Hepatocyte (in vitro differentiated cells): ENCODE data around the gene PRCP. TPM values are rescaled to one million over a fixed set of nuclear protein-coding genes. Genes with fewer than 3 reads are reported as not detected.

Experiments used
- DNase-seq: peaks from one replicate; pipeline ENCODE4 v3.0.0-alpha.2; 2016; ENCODE audit warnings: low spot score
- H2AFZ ChIP-seq: fragments of 200-600 bp; sonication (generic); 2 replicates; pipeline ENCODE4 v1.6.0; 2016; ENCODE audit warnings: antibody characterized with exemption, mild to moderate bottlenecking
- H3K27ac ChIP-seq: fragments of 200-600 bp; sonication (generic); 2 replicates; pipeline ENCODE4 v1.5.1; 2016; ENCODE audit warnings: mild to moderate bottlenecking
- H3K27me3 ChIP-seq: fragments of 200-600 bp; sonication (generic); 2 replicates; pipeline ENCODE4 v1.6.1; 2016
- H3K36me3 ChIP-seq: fragments of 200-600 bp; sonication (generic); replicated peaks from 2 replicates; pipeline ENCODE4 v1.5.1; 2016; ENCODE audit warnings: low read depth; ENCODE audit not compliant: insufficient read depth
- H3K4me1 ChIP-seq: fragments of 200-600 bp; sonication (generic); 2 replicates; pipeline ENCODE4 v1.5.1; 2016; ENCODE audit warnings: mild to moderate bottlenecking, moderate library complexity; ENCODE audit not compliant: insufficient read depth
- H3K4me2 ChIP-seq: fragments of 200-600 bp; sonication (generic); 2 replicates; pipeline ENCODE4 v1.6.0; 2016
- H3K4me3 ChIP-seq: fragments of 200-600 bp; sonication (generic); 2 replicates; pipeline ENCODE4 v1.5.1; 2016; ENCODE audit warnings: mild to moderate bottlenecking
- H3K79me2 ChIP-seq: fragments of 200-600 bp; sonication (generic); 2 replicates; pipeline ENCODE4 v1.6.0; 2017; ENCODE audit warnings: mild to moderate bottlenecking
- H3K9me2 ChIP-seq: fragments of 200-600 bp; sonication (generic); replicated peaks from 2 replicates; pipeline ENCODE4 v1.6.0; 2017; ENCODE audit warnings: mild to moderate bottlenecking; ENCODE audit not compliant: insufficient read depth
- H3K9me3 ChIP-seq: fragments of 200-600 bp; sonication (generic); 2 replicates; pipeline ENCODE4 v1.5.1; 2016; ENCODE audit warnings: low read depth, mild to moderate bottlenecking
- H4K20me1 ChIP-seq: fragments of 200-600 bp; sonication (generic); 2 replicates; pipeline ENCODE4 v1.6.0; 2016; ENCODE audit warnings: mild to moderate bottlenecking; ENCODE audit not compliant: insufficient read depth, poor library complexity, severe bottlenecking
- EZH2 ChIP-seq: fragments of 200-600 bp; sonication (generic); IDR thresholded peaks from 2 replicates; pipeline ENCODE4 v1.6.1; 2016; ENCODE audit warnings: antibody characterized with exemption, mild to moderate bottlenecking, borderline replicate concordance
- EZH2phosphoT487 ChIP-seq: fragments of 200-600 bp; sonication (generic); IDR thresholded peaks from one replicate; pipeline ENCODE4 v1.6.1; 2018; ENCODE audit warnings: antibody characterized with exemption, mild to moderate bottlenecking, low read depth, moderate library complexity; ENCODE audit not compliant: unreplicated experiment, severe bottlenecking
- WGBS: methylation state at CpG from one replicate; pipeline ENCODE4 v1.1.6; 2016; ENCODE audit warnings: low lambda C conversion rate; ENCODE audit errors: missing lambda C conversion rate; 5-methylcytosine and 5-hydroxymethylcytosine counted together
- polyA plus RNA-seq: library from polyadenylated mRNA; unstranded; fragments of >200 nt; fragmentation: Nextera tagmentation; extraction: Ambion mirVana; gene quantifications from 2 replicates; pipeline ENCODE4 v1.2.1, GENCODE V29; 2016
- total RNA-seq: library from RNA; depleted of rRNA; stranded (reverse); fragments of >200 nt; gene quantifications from 2 replicates; pipeline ENCODE4 v1.2.3, GENCODE V29; 2014
- TF ChIP-seq, protein P1 (sequence below): fragments of 200-600 bp; sonication (generic); IDR thresholded peaks from 2 replicates; pipeline ENCODE4 v1.5.1; 2016; ENCODE audit warnings: antibody characterized with exemption, mild to moderate bottlenecking; ENCODE audit not compliant: poor library complexity

PRCP gene
- total and polyA plus RNA-seq, 2 experiments from 2014 or later, result 46.8 to 53.0 TPM

DNA sequence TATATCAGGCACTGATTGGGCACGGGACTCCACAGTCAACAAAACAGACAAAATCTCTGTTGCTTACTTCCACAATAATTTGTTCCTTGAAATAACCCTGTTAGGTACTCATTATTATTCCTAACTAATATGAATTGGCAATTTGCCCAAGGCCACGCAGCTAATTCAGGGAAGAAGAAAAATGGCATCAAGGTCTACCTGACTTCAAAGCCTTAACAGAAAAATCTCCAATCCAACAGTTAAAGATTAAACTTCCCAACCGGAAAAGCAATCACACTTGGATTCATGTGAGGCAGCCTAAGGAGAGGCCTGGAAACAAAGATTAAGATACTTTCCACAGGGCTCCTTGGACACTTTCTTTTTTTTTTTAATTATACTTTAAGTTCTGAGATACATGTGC lies 68.9 kb downstream of the PRCP start:
- Histone ChIP-seq H3K4me2 (no peak overlapping the region), H3K4me3 (no peak overlapping the region), H3K79me2 (no peaks in the 10 kb centered on the region), H3K9me2 (no peaks in the 10 kb centered on the region), H2AFZ (no peak overlapping the region), H3K27ac (no peak overlapping the region), H3K4me1 (peaks cover 7% of the 10 kb centered on the region), H4K20me1 (no peaks in the 10 kb centered on the region), H3K36me3 (no peaks in the 10 kb centered on the region), H3K9me3 (no peaks in the 10 kb centered on the region), H3K27me3 (no peaks in the 10 kb centered on the region)
- WGBS, result 71% methylated on average over 3 of the region's 3 CpGs
- DNase-seq, result peak; percentile 12
- TF ChIP-seq EZH2phosphoT487 (no peak), EZH2 (no peak)
- TF ChIP-seq, protein P1, sequence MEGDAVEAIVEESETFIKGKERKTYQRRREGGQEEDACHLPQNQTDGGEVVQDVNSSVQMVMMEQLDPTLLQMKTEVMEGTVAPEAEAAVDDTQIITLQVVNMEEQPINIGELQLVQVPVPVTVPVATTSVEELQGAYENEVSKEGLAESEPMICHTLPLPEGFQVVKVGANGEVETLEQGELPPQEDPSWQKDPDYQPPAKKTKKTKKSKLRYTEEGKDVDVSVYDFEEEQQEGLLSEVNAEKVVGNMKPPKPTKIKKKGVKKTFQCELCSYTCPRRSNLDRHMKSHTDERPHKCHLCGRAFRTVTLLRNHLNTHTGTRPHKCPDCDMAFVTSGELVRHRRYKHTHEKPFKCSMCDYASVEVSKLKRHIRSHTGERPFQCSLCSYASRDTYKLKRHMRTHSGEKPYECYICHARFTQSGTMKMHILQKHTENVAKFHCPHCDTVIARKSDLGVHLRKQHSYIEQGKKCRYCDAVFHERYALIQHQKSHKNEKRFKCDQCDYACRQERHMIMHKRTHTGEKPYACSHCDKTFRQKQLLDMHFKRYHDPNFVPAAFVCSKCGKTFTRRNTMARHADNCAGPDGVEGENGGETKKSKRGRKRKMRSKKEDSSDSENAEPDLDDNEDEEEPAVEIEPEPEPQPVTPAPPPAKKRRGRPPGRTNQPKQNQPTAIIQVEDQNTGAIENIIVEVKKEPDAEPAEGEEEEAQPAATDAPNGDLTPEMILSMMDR, result no peak

DNA sequence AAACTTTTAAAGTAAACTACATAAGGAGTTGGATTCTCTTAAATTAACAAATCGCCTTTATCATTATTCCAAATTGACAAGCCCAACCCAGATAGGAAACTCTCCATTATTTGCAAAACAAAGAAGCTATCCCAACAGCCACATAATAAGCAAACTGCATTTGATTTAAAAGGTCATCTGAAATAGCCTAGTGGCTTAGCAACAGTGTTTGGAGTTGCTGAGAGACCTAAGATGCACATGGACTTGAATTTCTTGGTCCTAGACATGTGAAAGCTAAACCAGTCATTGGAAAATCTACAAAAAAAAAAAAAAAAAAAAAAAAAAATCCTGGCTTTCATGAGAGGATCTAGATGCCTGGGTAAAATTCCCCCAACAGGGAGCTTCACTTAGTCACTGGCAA lies 69.5 kb downstream of the PRCP start:
- H3K4me2 ChIP-seq, result no peak overlapping the region
- H3K79me2 ChIP-seq, result no peaks in the 10 kb centered on the region
- H3K9me2 ChIP-seq, result no peaks in the 10 kb centered on the region
- H2AFZ ChIP-seq, result no peak overlapping the region
- no peaks in the 10 kb centered on the region for H3K9me3 ChIP-seq
- no peaks in the 10 kb centered on the region for H3K36me3 ChIP-seq
- WGBS, result 82% methylated on average over 1 of the region's 1 CpG
- H3K27ac ChIP-seq, result no peak overlapping the region
- no peak overlapping the region for H3K4me3 ChIP-seq
- no peak for DNase-seq
- no peaks in the 10 kb centered on the region for H3K27me3 ChIP-seq
- no peaks in the 10 kb centered on the region for H4K20me1 ChIP-seq
- TF ChIP-seq, protein P1, result no peak
- TF ChIP-seq EZH2phosphoT487 (no peak), EZH2 (no peak)
- peaks cover 7% of the 10 kb centered on the region for H3K4me1 ChIP-seq

DNA sequence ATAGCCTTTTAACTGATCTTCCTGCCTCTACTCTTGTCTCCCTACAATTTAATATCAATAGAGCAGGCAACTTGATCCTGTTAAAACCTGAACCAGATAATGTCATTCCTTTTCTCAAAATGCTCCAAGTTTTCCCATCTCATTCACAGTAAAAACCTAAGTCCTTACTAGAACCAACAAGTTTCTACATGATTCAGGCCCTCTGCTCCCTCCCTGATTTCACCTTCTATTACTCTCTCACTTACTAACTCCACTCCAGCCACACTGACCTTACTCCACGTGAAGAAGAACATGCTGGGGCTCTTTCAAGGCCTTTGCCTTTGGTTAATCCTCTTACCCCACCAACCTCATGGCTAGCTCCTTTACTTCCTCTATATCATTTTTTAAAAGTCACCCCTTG lies 71.1 kb downstream of the PRCP start:
- H3K36me3 ChIP-seq, result no peaks in the 10 kb centered on the region
- no peak for TF ChIP-seq EZH2phosphoT487
- TF ChIP-seq, protein P1, result no peak
- no peaks in the 10 kb centered on the region for H3K9me2 ChIP-seq
- DNase-seq, result no peak
- H3K79me2 ChIP-seq, result no peaks in the 10 kb centered on the region
- no peaks in the 10 kb centered on the region for H3K27me3 ChIP-seq
- no peaks in the 10 kb centered on the region for H4K20me1 ChIP-seq
- no peak overlapping the region for H3K27ac ChIP-seq
- no peak overlapping the region for H2AFZ ChIP-seq
- no peak overlapping the region for H3K4me3 ChIP-seq
- WGBS, result 71% methylated on average over 1 of the region's 1 CpG
- no peak overlapping the region for H3K4me2 ChIP-seq
- H3K4me1 ChIP-seq, result peaks cover 7% of the 10 kb centered on the region
- no peaks in the 10 kb centered on the region for H3K9me3 ChIP-seq

DNA sequence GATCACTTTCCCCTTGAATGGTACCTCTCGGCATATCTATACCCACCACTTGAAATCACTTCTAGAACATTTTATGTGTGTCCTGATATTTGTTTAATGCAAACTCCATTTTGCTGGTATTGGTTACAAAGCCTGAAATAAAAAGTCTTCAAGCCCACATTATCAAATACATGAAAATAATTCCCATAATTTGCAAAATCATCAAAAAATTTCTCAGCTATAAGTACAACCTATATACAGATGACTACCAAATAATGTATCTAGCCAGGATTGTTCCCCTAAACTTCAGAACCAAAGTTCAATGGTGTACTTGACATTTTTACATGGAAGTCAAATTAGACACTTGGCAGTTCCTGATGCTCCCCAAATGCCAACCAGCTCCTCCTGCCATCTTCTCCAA lies 71.8 kb downstream of the PRCP start:
- no peak overlapping the region for H3K4me2 ChIP-seq
- H3K9me3 ChIP-seq, result no peaks in the 10 kb centered on the region
- 100% methylated on average over 1 of the region's 1 CpG for WGBS

More for the DNA sequence above, 71.8 kb downstream of the PRCP start:
- Histone ChIP-seq H3K4me1 (peaks cover 7% of the 10 kb centered on the region), H3K27me3 (no peaks in the 10 kb centered on the region), H4K20me1 (no peaks in the 10 kb centered on the region), H3K4me3 (no peak overlapping the region), H3K36me3 (no peaks in the 10 kb centered on the region), H3K9me2 (no peaks in the 10 kb centered on the region), H2AFZ (no peak overlapping the region), H3K79me2 (no peaks in the 10 kb centered on the region), H3K27ac (no peak overlapping the region)
- no peak for DNase-seq
- no peak for TF ChIP-seq EZH2phosphoT487
- no peak for TF ChIP-seq EZH2
- TF ChIP-seq, protein P1, result no peak
